ENCODE data around the gene FNDC8.
"Not testable (repeated sequence)": the region's sequence is repeated elsewhere in the genome, so short reads cannot be mapped to it uniquely, and the experiment has no call there.

The FNDC8 gene

DNA sequence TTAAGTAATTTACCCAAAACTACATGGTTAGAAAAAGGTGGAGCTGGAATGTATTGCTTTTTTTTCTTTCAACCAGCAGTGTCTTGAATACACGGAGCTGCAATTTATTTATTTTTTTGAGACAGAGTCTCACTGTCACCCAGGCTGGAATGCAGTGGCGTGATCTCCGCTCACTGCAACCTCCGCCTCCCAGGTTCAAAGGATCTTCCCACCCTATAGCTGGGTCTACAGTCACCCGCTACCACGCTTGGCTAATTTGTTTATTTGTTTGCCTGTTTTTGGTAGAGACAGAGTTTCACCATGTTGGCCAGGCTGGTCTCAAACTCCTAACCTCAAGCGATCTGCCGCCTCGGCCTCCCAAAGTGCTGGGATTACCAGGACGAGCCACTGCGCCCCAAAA lies 30.7 kb upstream of the FNDC8 start:
- not testable (repeated sequence) for DNase-seq
- intact Hi-C loops (cut with DNase I): loop anchor here (10.0 kb wide), 1 partner anchor 126 kb away; the partner anchor contains the start of genes CCT6B and ZNF830

DNA sequence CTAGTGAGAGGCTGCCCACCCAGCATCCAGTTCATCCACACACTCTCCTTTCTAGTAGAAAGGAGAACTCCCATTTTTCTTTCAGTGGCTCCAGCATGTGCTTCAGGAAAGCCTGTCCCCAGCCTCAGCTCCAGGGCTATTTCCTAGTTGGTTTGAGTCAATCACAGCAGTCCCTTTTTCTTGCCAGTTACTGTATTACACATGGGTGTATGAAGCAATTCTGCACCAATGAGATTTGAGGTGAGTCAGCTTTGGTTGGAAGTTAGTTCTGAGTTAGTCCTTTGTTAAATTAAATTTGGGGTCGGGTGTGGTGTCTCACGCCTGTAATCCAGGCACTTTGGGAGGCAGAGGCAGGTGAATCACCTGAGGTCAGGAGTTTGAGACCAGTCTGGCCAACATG lies 26.5 kb upstream of the FNDC8 start:
- DNase-seq: no peak
- intact Hi-C loops (cut with DNase I): loop anchor here (10.0 kb wide), 1 partner anchor 130 kb away; the partner anchor contains the start of genes CCT6B and ZNF830

DNA sequence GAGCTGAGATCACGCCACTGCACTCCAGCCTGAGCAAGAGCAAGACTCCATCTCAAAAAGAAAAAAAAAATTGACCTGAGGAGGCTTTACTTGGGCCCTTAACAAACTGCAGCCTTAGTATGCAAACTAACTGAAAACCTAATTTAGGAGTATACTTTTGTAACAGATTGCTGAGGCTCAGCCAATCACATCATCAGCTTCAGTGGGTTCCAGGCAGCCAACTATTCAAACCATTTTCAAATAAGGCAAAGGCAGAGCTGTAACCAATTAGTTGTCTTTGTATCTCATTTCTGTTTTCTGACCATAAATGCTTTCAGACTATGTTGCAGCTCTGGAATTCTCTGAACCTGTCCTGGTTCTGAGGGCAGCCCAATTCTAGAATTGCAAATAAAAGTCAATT lies 25.7 kb upstream of the FNDC8 start:
- DNase-seq: no peak
- intact Hi-C loops (cut with DNase I): loop anchor here (10.0 kb wide), 1 partner anchor 131 kb away; the partner anchor contains the start of genes CCT6B and ZNF830

DNA sequence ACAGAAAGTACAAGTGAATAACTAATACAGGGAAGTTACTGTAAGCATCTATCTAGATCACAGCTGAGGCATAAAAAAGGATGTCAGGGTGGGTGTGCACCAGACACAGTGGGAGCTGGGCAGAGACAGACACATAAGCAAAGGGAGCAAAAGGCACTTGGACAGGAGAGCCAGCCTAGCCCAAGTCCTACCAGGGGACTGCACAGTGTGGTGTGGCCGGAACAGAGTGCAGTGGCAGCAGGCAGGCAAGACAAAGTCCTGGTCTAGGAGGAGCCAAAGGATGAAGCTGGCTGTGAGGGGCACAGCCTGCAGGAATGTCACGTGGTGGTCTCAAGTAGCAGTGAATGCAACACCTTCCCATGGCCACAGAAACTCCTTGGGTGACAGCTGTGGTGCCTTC lies 23.6 kb upstream of the FNDC8 start:
- intact Hi-C loops (cut with DNase I): loop anchor here (10.0 kb wide), 1 partner anchor 133 kb away; the partner anchor contains the start of genes CCT6B and ZNF830
- DNase-seq: no peak

DNA sequence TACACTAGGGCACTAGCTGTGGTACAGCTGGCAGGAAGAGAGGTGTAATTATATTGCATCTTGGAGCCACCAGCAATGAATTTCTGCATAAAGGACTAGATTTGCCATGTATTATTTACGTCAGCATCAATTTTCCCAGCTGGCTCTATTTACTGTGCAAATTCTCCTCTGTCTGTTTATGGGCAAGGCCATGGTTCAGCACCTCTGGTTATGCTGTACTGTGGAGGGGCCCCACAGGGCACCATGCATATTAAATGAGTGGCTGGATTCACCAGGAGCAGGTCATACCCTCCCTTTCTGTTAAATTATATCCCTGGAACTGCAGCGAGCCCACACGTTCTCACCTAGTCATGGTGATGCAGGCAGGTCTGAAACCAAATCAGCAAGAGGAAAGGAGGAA lies 21.5 kb upstream of the FNDC8 start:
- DNase-seq: peak in 1 of 10 donors; percentile 22
- intact Hi-C loops (cut with DNase I): loop anchor here (10.0 kb wide), 1 partner anchor 135 kb away; the partner anchor contains the start of genes CCT6B and ZNF830

DNA sequence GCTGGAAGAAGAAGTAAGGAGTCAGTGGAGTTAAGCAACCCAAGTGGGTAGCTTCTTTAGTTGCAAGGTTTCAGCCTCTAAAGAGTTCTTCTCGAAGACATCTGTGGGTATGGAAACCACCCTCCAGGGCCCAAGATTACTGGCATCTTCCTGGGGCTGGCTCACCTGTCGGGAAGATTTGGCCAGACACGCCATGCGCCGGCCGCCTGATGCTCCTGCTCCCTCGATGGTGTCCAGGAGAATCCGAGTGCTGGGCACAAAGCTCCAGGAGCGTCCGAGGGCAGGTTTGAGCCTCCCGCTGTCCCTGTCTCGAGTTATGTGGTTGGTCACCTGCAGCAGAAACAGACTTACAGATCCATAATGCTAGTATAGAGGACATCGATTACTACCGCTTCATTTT lies 20.4 kb upstream of the FNDC8 start:
- peak in 1 of 10 donors; percentile 73 for DNase-seq
- intact Hi-C loops (cut with DNase I): no loop called here

DNA sequence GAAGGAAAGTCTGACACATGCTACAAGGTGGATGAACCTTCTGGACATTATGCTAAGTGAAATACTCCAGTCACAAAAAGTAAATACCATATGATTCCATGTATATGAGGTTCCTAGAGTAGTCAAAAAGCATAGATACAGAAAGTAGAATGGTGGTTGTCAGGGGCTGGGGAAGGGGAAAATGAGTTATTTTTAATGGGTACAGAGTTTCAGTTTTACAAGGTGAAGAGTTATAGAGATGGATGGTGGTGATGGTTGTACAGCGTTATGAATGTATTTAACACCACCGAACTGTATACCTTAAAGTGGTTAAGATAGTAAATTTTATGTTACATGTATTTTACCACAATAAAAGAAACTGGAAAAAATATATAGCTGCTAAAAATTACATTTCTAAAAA lies 19.7 kb upstream of the FNDC8 start:
- DNase-seq: no peak
- intact Hi-C loops (cut with DNase I): no loop called here

DNA sequence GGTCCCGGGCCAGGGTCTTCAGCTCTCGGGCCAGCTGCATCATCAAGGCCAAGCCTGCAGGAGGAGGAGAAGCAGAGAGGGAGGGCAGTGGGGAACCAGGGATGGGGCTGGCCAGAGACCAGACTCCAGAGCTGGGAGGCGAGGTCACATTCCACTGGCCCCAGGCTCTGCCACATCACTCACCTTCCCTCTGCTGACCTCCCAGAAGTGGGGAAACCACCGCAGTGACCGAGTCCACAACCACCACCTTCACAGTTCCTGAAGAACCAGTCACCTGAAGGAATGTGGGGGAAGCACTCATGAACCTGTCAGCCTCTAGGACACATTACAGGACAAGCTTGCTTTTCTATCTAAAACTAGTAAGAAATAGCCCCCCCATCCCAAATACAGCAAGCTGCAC lies 18.1 kb upstream of the FNDC8 start:
- no peak for DNase-seq
- intact Hi-C loops (cut with DNase I): no loop called here

DNA sequence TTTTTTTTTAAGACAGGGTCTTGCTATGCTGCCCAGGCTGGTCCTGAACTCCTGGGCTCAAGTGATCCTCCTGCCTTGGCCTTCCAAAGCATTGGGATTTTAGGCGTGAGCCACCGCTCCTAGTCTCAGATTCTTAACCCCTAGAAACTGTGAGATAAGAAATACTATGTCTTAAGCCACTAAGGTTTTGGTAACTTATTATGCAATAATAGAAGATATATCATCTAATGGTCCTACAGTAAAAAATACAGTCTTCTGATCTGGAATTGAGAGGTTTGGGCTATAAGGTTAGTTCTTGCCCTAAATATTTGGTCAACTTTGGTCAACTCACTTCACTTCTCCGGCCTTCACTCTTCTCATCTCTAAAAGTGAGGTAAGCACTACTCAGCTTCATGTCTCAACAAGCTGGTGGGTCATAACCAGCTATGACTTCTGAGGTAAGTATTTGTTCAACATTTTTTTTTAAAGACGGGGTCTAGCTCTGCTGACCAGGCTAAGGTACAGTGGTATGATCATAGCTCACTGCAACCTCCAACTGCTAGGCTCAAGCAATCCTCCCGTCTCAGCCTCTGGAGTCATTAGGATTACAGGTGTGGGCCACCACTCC lies 16.5 kb upstream of the FNDC8 start:
- intact Hi-C loops (cut with DNase I): no loop called here
- DNase-seq: no peak

DNA sequence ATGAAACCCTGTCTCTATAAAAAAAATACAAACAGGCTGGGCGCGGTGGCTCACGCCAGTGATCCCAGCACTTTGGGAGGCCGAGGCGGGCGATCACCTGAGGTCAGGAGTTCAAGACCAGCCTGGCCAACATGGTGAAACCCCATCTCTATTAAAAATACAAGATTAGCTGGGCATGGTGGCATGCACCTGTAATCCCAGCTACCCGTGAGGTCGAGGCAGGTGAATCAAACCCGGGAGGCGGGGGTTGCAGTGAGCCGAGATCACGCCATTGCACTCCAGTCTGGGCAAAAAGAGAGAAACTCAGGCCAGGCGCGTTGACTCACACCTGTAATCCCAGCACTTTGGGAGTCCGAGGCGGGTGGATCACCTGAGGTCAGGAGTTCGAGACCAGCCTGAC lies 10.6 kb upstream of the FNDC8 start:
- intact Hi-C loops (cut with DNase I): not testable (repeated sequence)
- peak in 2 of 10 donors; percentile 55 to 66 for DNase-seq

DNA sequence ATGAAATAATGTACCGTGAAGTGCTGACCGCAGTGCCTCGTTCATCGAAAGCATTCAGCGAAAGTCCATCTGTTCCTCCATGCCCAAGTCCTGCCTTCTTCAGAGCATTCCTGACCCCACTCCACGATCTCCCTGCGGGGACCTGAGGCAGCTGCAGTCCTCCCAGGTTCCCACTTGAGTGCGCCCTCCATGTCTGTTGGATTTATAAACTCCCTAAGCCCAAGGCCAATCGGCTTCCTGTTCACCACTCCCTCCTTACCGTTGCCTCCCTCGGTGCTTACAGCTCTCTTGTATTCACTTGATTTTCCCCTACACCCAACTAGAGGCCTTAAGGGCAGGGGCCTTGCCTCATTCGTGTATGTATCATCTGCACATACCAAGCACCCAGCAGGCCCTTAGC lies 4.6 kb upstream of the FNDC8 start:
- no peak for DNase-seq
- intact Hi-C loops (cut with DNase I): no loop called here

DNA sequence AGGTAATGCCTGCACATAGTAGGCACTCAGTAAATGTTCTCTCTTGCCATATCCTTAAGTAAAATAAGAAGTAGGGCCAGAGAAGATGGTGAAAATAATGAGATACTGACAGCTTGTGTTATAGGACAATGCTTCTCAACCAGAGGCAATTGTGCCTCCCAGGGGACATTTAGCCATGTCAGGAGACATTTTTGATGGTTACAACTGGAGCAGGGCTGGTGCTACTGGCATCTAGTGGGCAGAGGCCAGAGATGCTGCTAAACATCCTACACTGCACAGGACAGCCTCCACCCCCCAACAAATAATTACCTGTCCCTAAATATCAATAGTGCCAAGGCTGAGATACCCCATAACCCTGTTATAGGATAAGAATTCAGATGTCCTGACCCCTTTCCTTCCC lies 3.4 kb upstream of the FNDC8 start:
- intact Hi-C loops (cut with DNase I): no loop called here
- peak in 1 of 10 donors; percentile 43 for DNase-seq

DNA sequence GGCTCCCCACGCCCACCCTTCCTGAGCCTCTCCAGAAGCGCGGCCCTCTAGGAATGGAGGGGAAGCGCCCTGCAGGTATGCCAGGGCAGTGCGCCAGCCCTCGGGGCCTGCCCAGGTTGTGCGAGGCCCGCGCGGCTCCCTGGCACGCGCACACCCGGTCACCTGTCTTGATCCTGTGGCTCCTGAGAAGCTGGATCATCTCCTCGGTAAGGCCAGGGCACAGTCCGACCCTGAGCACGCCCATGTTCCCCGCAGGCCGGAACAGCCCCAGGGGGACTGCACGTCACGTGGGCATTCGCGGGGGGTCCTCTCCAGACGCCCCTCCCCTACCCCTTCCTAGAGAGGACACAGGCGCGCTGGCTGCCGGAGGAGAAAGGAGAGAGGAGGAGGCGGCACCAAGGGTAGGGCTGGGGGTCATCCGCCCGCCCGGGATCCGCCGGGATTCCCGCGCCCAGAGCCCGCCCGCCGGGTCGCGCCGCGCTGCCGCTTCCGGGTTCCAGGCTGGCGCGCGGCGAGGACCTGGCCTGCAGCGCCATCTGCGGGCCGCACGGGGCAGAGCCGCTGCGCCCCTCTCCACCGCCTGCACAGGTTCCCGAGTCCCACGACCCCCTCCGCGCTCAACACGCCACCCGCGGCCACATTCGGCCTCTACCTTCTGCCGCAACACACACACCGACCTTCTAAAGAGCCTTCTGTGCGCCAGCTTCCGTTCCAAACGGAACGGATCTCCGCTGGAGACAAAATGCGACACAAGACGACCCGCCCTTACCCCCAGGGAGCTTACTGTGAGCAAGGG lies 1.8 kb upstream of the FNDC8 start, which contains the start of gene RAD51D:
RAD51D (minus strand) TSS at position 491 of the 796 bp plus-strand sequence; CDS start at position 244, 247 bp downstream.
- intact Hi-C loops (cut with DNase I): loop anchor here (1.0 to 5.0 kb wide), 3 partner anchors 121 to 699 kb away; no protein-coding TSS in a partner anchor
- DNase-seq: peak; percentile 42 to 96 (median 68)

DNA sequence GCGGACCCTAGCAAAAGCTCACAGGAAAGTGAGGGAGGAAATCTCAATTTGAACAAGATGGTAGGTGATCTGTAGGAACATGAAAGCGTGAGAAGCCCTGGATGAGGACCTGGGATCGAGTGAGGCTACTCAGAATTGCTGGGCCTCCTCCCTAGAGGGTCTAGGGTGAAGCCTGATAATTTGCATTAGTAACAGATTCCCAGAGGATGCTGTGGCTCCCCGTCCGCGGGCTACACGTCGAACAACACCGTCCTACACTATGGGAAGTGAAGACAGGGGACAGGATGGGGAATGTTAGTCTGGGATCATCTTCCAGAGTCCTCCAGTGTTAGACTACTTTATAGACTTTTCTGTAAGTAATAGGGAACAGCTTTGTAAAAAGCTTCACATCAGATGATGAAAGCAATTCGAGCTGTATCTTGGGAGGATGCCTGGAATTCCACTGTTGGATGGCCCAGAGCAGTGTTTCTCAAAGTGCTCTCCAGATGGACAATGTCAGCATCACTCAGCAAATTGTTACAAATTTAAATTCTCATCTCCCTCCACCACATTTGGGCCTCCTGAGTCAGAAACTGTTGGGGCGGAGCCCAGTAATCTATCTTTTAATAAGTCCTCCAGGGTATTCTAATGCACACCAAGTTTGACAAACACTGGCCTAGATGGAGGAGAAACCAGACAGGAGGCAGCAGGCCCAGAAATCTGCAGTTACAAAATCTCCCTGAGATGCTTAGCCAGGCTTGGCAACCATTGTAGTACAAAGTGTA lies 6.5 kb downstream of the FNDC8 start:
- intact Hi-C loops (cut with DNase I): no loop called here
- DNase-seq: peak in 1 of 10 donors; percentile 9

DNA sequence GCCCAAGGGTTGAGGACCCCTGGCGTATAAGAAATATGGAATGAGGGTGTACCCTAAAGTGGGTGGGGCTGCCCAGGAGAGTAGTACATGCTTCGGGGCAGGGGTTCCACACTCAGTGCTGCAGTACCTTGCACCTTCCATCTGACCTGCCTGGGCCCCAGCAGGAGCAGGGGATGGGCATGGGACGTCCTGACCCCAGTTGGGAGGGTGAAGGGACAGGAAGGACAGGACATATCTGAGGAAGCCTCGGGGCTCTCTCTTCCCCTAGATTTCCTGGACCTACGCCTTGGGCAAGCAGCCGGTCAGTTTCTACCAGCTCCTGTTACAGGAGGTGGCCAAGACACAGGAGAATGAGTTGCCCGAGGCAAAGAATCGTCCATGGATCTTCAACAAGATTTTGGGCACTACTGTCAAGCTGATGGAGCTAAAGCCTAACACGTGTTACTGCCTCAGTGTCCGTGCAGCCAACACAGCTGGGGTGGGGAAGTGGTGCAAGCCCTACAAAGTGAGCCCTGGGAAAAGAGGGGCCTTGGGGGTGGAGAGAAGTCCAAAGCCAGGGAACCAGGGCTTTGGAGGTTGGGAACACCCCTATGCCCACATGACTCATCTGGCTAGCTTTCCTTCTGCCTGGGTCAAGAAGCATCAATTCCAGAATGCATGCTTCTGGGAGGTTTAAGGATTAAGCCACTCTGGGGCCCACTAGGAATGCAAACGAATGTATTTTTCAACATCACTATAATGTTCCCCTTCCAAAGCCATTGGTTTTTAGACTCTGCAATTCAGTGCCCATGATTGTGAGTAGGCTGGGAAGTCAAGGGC lies 7.9 kb downstream of the FNDC8 start:
- intact Hi-C loops (cut with DNase I): no loop called here
- peak in 1 of 10 donors; percentile 32 for DNase-seq

DNA sequence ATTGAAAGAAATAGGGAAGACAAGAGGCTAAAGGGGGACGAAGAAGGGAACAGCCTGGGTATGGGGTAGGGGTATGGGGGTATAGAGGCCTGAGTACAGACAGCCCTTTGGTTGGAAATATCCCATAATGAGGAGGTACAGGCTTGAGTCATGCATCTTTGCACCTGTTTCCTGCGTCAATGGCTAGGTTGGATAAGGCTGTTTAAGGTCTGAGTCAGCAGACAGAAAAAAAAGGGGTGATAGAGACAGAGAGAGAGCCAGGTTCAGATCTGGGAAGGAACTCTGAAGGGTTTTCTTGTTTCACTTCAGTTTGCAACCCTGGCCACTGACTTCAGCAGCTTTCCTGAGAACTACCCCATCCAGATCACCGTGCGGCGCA lies 8.5 kb downstream of the FNDC8 start:
- intact Hi-C loops (cut with DNase I): no loop called here
- DNase-seq: peak in 1 of 10 donors; percentile 4

DNA sequence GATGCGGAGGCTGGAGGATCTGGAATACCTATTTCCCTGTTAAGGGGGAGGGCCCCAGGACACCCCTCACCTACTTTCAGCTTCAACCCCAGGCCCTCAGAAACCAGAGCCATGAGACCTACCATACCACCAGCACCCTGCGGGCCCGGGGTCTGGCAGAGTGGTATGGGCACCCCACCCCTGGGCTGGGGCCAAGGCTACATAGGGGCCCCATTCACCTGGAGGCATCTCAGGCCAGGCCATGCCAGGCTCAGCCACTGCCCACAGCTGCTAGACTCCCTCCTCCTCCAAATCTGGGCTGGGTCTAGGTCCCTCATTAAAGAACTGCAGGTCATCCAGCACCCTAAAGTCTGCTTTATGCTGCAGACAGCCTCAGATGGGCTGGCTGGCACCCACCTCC lies 9.0 kb downstream of the FNDC8 start:
- intact Hi-C loops (cut with DNase I): no loop called here
- peak in 1 of 10 donors; percentile 39 for DNase-seq

DNA sequence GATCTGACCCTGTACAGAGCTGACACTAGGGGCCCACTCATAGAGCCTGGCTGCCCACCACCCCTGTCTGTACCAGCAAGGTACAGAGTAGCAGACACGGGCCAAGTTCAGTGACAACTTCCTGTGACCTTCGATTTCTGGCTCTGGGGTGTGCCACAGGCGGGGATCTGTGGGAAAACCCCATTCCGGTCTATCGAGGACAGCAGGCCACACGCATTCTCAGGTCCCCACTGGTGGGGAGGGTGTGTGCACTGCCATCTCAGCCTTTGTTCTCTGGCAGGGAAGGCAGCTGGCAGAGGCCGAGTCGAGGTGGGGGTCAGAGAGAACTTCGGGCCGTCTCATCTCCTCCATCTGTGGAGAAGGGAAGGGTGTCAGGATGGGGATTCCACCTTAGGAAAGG lies 10.7 kb downstream of the FNDC8 start:
- intact Hi-C loops (cut with DNase I): no loop called here
- peak in 1 of 10 donors; percentile 40 for DNase-seq

DNA sequence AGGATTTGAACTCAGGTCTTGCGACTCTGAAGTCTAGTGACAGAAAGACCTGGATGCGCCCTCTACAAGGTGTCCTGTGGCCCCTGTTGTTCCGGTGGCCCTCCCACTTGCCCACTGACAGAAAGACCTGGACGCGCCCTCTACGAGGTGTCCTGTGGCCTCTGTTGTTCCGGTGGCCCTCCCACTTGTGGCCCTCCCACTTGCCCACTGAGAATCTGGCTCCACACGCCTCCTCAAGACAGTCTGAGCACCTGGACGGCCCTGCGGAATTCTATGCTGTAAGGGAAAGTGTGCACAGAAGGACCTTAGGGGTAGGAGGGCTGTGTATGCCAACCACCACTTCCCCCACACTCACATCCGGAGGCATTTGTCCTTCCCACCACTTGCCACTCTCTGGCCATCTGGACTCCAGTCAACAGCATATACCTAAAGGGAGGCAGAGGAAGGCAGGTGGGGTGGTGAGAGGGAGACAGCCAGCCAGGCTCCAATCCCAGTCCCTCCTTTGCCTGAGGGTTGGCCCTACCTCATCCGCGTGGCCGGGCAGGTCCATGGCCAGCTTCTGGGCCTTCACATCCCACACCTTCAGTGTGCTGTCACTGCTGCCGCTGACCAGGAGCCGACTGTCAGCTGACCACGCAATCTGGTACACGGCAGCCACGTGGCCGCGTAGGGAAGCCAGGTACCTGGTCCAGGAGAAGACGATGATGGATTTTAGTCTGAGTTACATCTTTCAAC lies 11.6 kb downstream of the FNDC8 start:
- intact Hi-C loops (cut with DNase I): no loop called here

More for the DNA sequence above, 11.6 kb downstream of the FNDC8 start:
- DNase-seq: peak in 1 of 10 donors; percentile 70

Data from posterior cingulate gyrus (tissue), 11 donors.